BLaER1 treated with 17β-estradiol and CSF1 and Interleukin-3, amounts not matched to agents 10 nM and 100 nM (cell line): Measurements from ENCODE around the gene TMEM254.
"Not testable (repeated sequence)": the region's sequence is repeated elsewhere in the genome, so short reads cannot be mapped to it uniquely, and the experiment has no call there.

Source experiments
- H3K27ac ChIP-seq, 11 experiments: shearing (Covaris generic); formaldehyde crosslinking; 2 replicates each; pipeline ENCODE4 v1.8.1; 2022
- H3K27me3 ChIP-seq, 11 experiments: shearing (Covaris generic); formaldehyde crosslinking; 2 replicates each; pipeline ENCODE4 v1.8.1; 2022
- H3K36me3 ChIP-seq, 11 experiments: shearing (Covaris generic); formaldehyde crosslinking; 2 replicates each; pipeline ENCODE4 v1.8.1; 2022
- H3K4me1 ChIP-seq, 10 experiments: shearing (Covaris generic); formaldehyde crosslinking; 2 replicates each; pipeline ENCODE4 v1.8.1; 2022
- H3K4me2 ChIP-seq, 11 experiments: shearing (Covaris generic); formaldehyde crosslinking; 2 replicates each; pipeline ENCODE4 v1.8.1; 2022
- H3K4me3 ChIP-seq, 10 experiments: shearing (Covaris generic); formaldehyde crosslinking; 2 replicates each; pipeline ENCODE4 v1.8.1; 2022
- H3K9ac ChIP-seq, 11 experiments: shearing (Covaris generic); formaldehyde crosslinking; 2 replicates each; pipeline ENCODE4 v1.8.1; 2022
- H3K9me3 ChIP-seq, 11 experiments: shearing (Covaris generic); formaldehyde crosslinking; replicated peaks in 1 of 11; 2 replicates each; pipeline ENCODE4 v1.8.1; 2022
- H4K20me1 ChIP-seq, 11 experiments: shearing (Covaris generic); formaldehyde crosslinking; 2 replicates each; pipeline ENCODE4 v1.8.1; 2022
- Cebpa-rat ChIP-seq, 11 experiments: shearing (Covaris generic); IDR thresholded peaks; 2 replicates each; pipeline ENCODE4 v1.8.1; 2022

Gene TMEM254

GRCh38 chr10:80070057-80070456 lies 8.4 kb upstream of the TMEM254 start:
- H3K4me1 ChIP-seq = peaks cover 0 to 14% (median 0%) of the 10 kb centered on the region in 10 experiments; a peak in 6 of 20 replicates
- no peaks in the 10 kb centered on the region for H3K27me3 ChIP-seq
- peaks cover 19 to 41% (median 34%) of the 10 kb centered on the region in 11 experiments for H3K9me3 ChIP-seq
- no peak overlapping the region for H3K27ac ChIP-seq
- H3K36me3 ChIP-seq = no peaks in the 10 kb centered on the region
- no peak overlapping the region for H3K4me3 ChIP-seq
- no peak for TF ChIP-seq Cebpa-rat (IDR thresholded peaks at IDR 0.05)
- no peak overlapping the region for H3K4me2 ChIP-seq
- H4K20me1 ChIP-seq = no peaks in the 10 kb centered on the region
- no peak overlapping the region for H3K9ac ChIP-seq

GRCh38 chr10:80072584-80072983 lies 5.9 kb upstream of the TMEM254 start:
- Histone ChIP-seq H3K9ac (no peak overlapping the region), H3K4me1 (peaks cover 1 to 26% (median 4%) of the 10 kb centered on the region in 10 experiments; a peak in 15 of 20 replicates), H3K36me3 (no peaks in the 10 kb centered on the region), H3K4me3 (no peak overlapping the region), H3K9me3 (peaks cover 13 to 27% (median 23%) of the 10 kb centered on the region in 11 experiments), H3K27me3 (no peaks in the 10 kb centered on the region), H3K27ac (no peak overlapping the region), H4K20me1 (no peaks in the 10 kb centered on the region), H3K4me2 (no peak overlapping the region)
- TF ChIP-seq Cebpa-rat (IDR thresholded peaks at IDR 0.05) = no peak

GRCh38 chr10:80075781-80076180 lies 2.7 kb upstream of the TMEM254 start:
- Histone ChIP-seq H3K27ac (no peak overlapping the region), H3K36me3 (no peaks in the 10 kb centered on the region), H3K4me2 (0 out of 22 replicates have a peak overlapping the region, but pooled peaks of 2 of the 11 experiments have one; percentile 13 to 15), H4K20me1 (no peaks in the 10 kb centered on the region), H3K27me3 (no peaks in the 10 kb centered on the region), H3K4me3 (no peak overlapping the region), H3K9me3 (no peaks in the 10 kb centered on the region), H3K9ac (no peak overlapping the region), H3K4me1 (peaks cover 17 to 40% (median 19%) of the 10 kb centered on the region in 10 experiments)
- no peak for TF ChIP-seq Cebpa-rat (IDR thresholded peaks at IDR 0.05)

DNA sequence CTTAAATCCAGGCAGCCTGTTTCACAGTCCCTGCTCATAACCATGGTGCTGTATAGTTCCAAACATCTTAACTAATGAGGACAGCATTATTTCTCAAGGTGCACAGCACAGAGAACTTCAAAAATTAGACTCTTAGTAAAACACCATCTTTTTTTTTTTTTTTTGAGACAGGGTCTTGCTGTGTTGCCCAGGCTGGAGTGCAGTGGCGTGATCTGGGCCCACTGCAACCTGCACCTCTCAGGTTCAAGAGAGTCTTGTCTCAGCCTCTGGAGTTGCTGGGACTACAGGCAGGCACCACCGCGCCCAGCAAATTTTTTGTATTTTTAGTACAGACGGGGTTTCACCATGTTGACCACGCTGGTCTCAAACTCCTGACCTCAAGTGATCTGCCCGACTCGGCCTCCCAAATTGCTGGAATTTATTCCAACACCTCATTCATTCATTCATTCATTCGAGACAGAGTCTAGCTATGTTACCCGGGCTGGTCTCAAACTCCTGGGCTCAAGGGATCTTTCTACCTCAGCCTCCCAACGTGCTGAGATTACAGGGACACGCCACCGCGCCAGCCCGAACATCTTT lies 507 bp upstream of the TMEM254 start:
- Histone ChIP-seq H3K36me3 (peaks cover 0 to 8% (median 0%) of the 10 kb centered on the region in 11 experiments; a peak in 3 of 22 replicates), H3K4me3 (peak overlapping the region; percentile 73 to 91 (median 80)), H3K9ac (peak overlapping the region; percentile 83 to 91 (median 88)), H4K20me1 (no peaks in the 10 kb centered on the region), H3K27ac (peak overlapping the region; percentile 80 to 90 (median 86); a peak in 21 of 22 replicates), H3K27me3 (no peaks in the 10 kb centered on the region), H3K9me3 (no peaks in the 10 kb centered on the region), H3K4me1 (peaks cover 17 to 27% (median 18%) of the 10 kb centered on the region in 10 experiments), H3K4me2 (peak overlapping the region; percentile 74 to 99 (median 91))
- no peak for TF ChIP-seq Cebpa-rat (IDR thresholded peaks at IDR 0.05)

GRCh38 chr10:80079312-80079719 lies 851 bp downstream of the TMEM254 start:
- Histone ChIP-seq H3K27ac (peak overlapping the region; percentile 80 to 90 (median 86); a peak in 21 of 22 replicates), H3K4me3 (peak overlapping the region; percentile 73 to 91 (median 80)), H4K20me1 (no peaks in the 10 kb centered on the region), H3K9me3 (no peaks in the 10 kb centered on the region), H3K27me3 (no peaks in the 10 kb centered on the region), H3K9ac (peak overlapping the region; percentile 83 to 91 (median 88)), H3K36me3 (peaks cover 0 to 17% (median 0%) of the 10 kb centered on the region in 11 experiments; a peak in 8 of 22 replicates), H3K4me1 (peaks cover 17 to 27% (median 18%) of the 10 kb centered on the region in 10 experiments), H3K4me2 (peak overlapping the region; percentile 74 to 99 (median 91))
- no peak for TF ChIP-seq Cebpa-rat (IDR thresholded peaks at IDR 0.05)

DNA sequence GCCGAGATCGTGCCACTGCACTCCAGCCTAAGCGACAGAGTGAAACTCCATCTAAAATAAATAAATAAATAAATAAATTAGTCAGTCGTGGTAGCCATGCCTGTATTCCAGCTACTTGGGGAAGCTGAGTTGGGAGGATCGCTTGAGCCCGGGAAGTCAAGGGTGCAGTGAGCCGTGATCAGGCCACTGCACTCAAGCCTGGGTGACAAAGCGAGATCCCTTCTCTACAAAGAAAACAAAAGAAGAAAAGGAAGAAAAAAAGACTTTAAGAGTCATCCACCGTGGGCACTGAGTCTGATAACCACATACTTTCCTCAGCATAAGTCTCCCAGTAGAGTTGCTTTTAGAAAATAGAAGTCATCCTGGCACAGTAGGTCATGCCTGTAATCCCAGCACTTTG lies 2.6 kb downstream of the TMEM254 start:
- H3K4me3 ChIP-seq = no peak overlapping the region
- H3K27ac ChIP-seq = no peak overlapping the region
- H4K20me1 ChIP-seq = no peaks in the 10 kb centered on the region
- H3K4me1 ChIP-seq = peaks cover 17 to 21% (median 18%) of the 10 kb centered on the region in 10 experiments
- H3K36me3 ChIP-seq = peaks cover 0 to 19% (median 0%) of the 10 kb centered on the region in 11 experiments; a peak in 8 of 22 replicates
- H3K4me2 ChIP-seq = no peak overlapping the region
- no peaks in the 10 kb centered on the region for H3K9me3 ChIP-seq
- TF ChIP-seq Cebpa-rat (IDR thresholded peaks at IDR 0.05) = no peak
- no peaks in the 10 kb centered on the region for H3K27me3 ChIP-seq
- no peak overlapping the region for H3K9ac ChIP-seq

DNA sequence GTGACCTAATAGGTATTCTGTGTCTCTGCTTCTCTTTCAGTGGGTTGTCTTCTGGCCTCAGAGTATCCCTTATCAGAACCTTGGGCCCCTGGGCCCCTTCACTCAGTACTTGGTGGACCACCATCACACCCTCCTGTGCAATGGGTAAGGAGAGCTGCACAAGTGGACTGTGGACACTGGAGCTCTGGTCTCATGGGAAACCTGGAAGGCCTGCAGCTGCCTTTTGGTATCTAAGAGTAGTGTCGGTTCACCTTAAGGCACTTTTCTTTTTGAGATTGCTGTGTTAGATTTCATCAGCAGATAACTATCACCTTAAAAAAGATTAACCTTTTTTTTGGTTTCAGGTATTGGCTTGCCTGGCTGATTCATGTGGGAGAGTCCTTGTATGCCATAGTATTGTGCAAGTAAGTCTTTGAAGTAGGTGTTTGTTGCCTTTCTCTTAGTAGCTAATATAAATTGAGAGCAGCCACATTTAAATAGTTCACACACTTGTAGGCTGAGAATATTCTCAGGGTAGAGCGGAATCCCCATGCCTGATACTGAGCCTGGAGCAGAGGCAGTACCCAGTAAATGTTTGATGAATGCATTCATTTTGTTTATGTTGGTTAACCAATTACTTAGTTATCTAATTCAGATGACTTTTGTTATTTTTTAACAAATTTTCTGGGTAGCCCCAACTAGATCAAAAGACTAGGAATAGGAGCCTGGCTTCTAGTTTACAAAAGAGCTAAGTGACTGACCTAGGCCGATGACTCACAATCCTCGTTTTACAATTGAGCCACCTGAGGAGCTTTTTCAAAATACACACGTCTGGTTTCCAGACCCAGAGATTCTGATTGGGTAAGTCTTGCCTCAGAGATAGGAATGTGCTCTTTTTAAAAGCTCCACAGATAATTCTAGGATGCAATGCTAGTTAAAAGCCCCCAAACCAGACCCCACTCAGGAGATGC lies 3.6 kb downstream of the TMEM254 start:
- H4K20me1 ChIP-seq = no peaks in the 10 kb centered on the region
- H3K36me3 ChIP-seq = peaks cover 0 to 22% (median 0%) of the 10 kb centered on the region in 11 experiments; a peak in 8 of 22 replicates
- H3K4me3 ChIP-seq = no peak overlapping the region
- no peak overlapping the region for H3K4me2 ChIP-seq
- H3K9me3 ChIP-seq = no peaks in the 10 kb centered on the region
- H3K27ac ChIP-seq = no peak overlapping the region
- no peak overlapping the region for H3K9ac ChIP-seq
- H3K4me1 ChIP-seq = peaks cover 16 to 19% (median 17%) of the 10 kb centered on the region in 10 experiments
- TF ChIP-seq Cebpa-rat (IDR thresholded peaks at IDR 0.05) = no peak
- no peaks in the 10 kb centered on the region for H3K27me3 ChIP-seq

DNA sequence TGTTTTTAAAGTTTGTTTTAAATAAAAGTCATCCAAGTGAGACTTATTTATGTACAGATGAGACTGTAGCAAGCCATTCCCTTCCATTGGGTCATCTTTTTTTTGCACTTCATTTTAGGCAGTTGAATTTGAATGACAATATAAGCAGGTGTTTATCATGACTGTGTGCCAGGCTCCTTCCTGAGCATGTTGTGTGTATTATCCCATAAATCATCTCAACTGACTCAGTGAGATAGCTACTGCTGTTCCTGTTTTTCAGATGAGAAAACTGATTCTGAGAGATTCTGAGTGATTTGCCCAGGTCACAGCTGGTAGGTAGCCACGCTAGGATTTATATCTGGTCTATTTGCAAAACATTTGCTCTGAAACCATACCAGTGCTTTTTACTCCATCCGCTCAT lies 11.7 kb downstream of the TMEM254 start:
- Histone ChIP-seq H3K36me3 (peaks cover 0 to 15% (median 0%) of the 10 kb centered on the region in 11 experiments; a peak in 1 of 22 replicates), H3K27me3 (no peaks in the 10 kb centered on the region), H3K9me3 (no peaks in the 10 kb centered on the region), H4K20me1 (no peaks in the 10 kb centered on the region), H3K27ac (no peak overlapping the region), H3K4me2 (no peak overlapping the region), H3K4me3 (no peak overlapping the region), H3K9ac (no peak overlapping the region), H3K4me1 (no peaks in the 10 kb centered on the region)
- no peak for TF ChIP-seq Cebpa-rat (IDR thresholded peaks at IDR 0.05)

DNA sequence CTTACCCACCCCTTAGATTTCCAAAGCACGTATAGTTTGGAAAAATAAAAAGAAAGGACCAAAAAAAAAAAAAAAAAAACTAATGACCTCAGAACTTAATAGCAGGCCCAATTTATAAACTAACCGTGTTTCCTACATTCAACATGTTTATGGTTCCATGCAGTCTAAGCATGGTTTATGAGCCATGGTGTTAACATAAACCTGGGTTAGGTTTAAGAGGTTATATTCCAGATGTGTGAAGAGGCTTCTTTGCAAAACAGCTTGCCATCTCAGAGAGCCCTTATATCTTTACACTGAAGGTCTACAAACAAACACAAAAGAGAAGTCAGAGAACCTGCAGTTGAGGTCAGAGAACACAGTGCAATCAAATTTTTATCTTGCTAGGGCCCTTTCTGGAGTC lies 15.8 kb downstream of the TMEM254 start:
- H3K4me3 ChIP-seq = no peak overlapping the region
- peaks cover 0 to 2% (median 0%) of the 10 kb centered on the region in 11 experiments; a peak in 1 of 22 replicates for H3K9me3 ChIP-seq
- no peak for TF ChIP-seq Cebpa-rat (IDR thresholded peaks at IDR 0.05)
- no peak overlapping the region for H3K4me2 ChIP-seq
- H3K4me1 ChIP-seq = peaks cover 0 to under 1% (median 0%) of the 10 kb centered on the region in 10 experiments; a peak in 1 of 20 replicates
- H3K27ac ChIP-seq = no peak overlapping the region
- H4K20me1 ChIP-seq = no peaks in the 10 kb centered on the region
- H3K27me3 ChIP-seq = no peaks in the 10 kb centered on the region
- no peak overlapping the region for H3K9ac ChIP-seq
- peaks cover 0 to 7% (median 0%) of the 10 kb centered on the region in 11 experiments; a peak in 1 of 22 replicates for H3K36me3 ChIP-seq

DNA sequence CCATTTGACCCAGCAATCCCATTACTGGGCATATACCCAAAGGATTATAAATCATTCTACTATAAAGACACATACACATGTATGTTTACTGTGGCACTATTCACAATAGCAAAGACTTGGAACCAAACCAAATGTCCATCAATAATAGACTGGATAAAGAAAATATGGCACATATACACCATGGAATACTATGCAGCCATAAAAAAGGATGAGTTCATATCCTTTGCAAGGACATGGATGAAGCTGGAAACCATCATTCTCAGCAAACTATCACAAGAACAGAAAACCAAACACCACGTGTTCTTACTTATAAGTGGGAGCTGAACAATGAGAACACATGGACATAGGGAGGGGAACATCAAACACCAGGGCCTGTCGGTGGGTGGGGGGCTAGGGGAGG lies 19.8 kb downstream of the TMEM254 start:
- not testable (repeated sequence) for H3K4me3 ChIP-seq, H3K36me3 ChIP-seq, H4K20me1 ChIP-seq, H3K9me3 ChIP-seq, H3K27me3 ChIP-seq, H3K4me1 ChIP-seq, H3K4me2 ChIP-seq, H3K27ac ChIP-seq, H3K9ac ChIP-seq

DNA sequence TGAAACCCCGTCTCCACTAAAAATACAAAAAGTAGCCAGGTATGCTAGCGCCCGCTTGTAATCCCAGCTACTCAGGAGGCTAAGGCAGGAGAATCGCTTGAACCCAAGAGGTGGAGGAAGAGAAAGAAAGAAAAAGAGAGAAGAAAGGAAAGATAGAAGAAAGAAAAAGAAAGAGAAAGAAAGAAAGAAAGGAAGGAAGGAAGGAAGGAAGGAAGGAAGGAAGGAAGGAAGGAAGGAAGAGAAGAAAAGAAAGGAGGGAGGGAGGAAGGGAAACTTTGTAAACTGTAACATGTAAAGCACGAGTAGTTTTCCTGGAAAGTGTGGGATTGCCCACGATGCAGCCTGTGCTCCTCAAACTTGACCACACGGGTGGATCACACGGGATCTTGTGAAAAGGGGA lies 20.8 kb downstream of the TMEM254 start:
- H3K4me1 ChIP-seq = not testable (repeated sequence)

More for the DNA sequence above, 20.8 kb downstream of the TMEM254 start:
- not testable (repeated sequence) for H3K9ac ChIP-seq, H3K4me3 ChIP-seq, H3K4me2 ChIP-seq, H4K20me1 ChIP-seq, H3K9me3 ChIP-seq, H3K36me3 ChIP-seq, H3K27ac ChIP-seq, H3K27me3 ChIP-seq
